Breast epithelium (tissue), 4 donors: ENCODE data around the gene OSTM1. TPM values are rescaled to one million over a fixed set of nuclear protein-coding genes. Genes with fewer than 3 reads are reported as not detected.

Experiments
- DNase-seq, 2 donors: peaks; one replicate each; pipeline ENCODE4 v3.0.0-alpha.2; 2019; ENCODE audit warnings: low spot score in 2 of 2
- H3K27ac ChIP-seq, 2 donors: fragments of 200-600 bp; sonication (generic) in 1 of 2; one replicate each; pipeline ENCODE4 v1.5.1; 2016 to 2019; ENCODE audit warnings: mild to moderate bottlenecking in 1 of 2
- H3K27me3 ChIP-seq, 2 donors: fragments of 200-600 bp; sonication (generic) in 1 of 2; one replicate each; pipeline versions ENCODE4 v1.5.1 to v1.6.0; 2017 to 2019; ENCODE audit warnings: control low read depth in 1 of 2, mild to moderate bottlenecking in 1 of 2
- H3K36me3 ChIP-seq: fragments of 200-600 bp; one replicate; pipeline ENCODE4 v1.5.1; 2019
- H3K4me1 ChIP-seq, 2 donors: fragments of 200-600 bp; sonication (generic); one replicate each; pipeline ENCODE4 v1.5.1; 2016 to 2019; ENCODE audit warnings: control low read depth in 1 of 2
- H3K4me3 ChIP-seq, 3 donors: fragments of 200-600 bp; sonication (generic); 1 replicate in 2 of 3; 2 replicates in 1 of 3; pipeline ENCODE4 v1.5.1; 2016 to 2019; ENCODE audit warnings: mild to moderate bottlenecking in 3 of 3, moderate library complexity in 2 of 3
- H3K9me3 ChIP-seq, 2 donors: fragments of 200-600 bp; sonication (generic) in 1 of 2; one replicate each; pipeline ENCODE4 v1.5.1; 2016 to 2019; ENCODE audit warnings: control low read depth in 1 of 2
- CTCF ChIP-seq, 3 donors: fragments of 450-650 bp; IDR thresholded peaks; one replicate each; pipeline ENCODE4 v1.5.1; 2016 to 2017; ENCODE audit warnings: antibody characterized with exemption in 3 of 3, mild to moderate bottlenecking in 3 of 3, moderate library complexity in 3 of 3
- POLR2A ChIP-seq: fragments of 450-650 bp; IDR thresholded peaks from one replicate; pipeline ENCODE4 v1.6.1; 2016; ENCODE audit warnings: antibody characterized with exemption, mild to moderate bottlenecking, moderate library complexity
- POLR2AphosphoS5 ChIP-seq, 3 donors: sonication (generic); formaldehyde crosslinking; IDR thresholded peaks; one replicate each; pipeline ENCODE4 v1.6.1; 2017; ENCODE audit warnings: antibody characterized with exemption in 3 of 3
- intact Hi-C: fragments of 100-400 bp; cut with DNase I; formaldehyde crosslinking; loops from one replicate; pipeline ENCODE4 v1.15.1; 2023; ENCODE audit warnings: low total_unique reads
- total RNA-seq, 3 donors: library from RNA; depleted of rRNA; stranded (reverse); fragments of >200 nt; gene quantifications; one replicate each; pipeline ENCODE4 v1.1.0, GENCODE V29; 2016

The OSTM1 gene
- total RNA-seq, 3 donors from 2014 or later, result 27.1 to 75.2 (median 36.7) TPM

- Histone ChIP-seq H3K4me1 (peaks cover 0 to 5% of the 10 kb centered on the region in 2 donors), H3K36me3 (no peaks in the 10 kb centered on the region), H3K27ac (no peak overlapping the region), H3K4me3 (peak overlapping the region in 2 of 3 donors; percentile 67 to 87), H3K27me3 (peaks cover 0 to 41% of the 10 kb centered on the region in 2 donors), H3K9me3 (no peaks in the 10 kb centered on the region)
- intact Hi-C loops, result loop anchor here (10.0 kb wide), 1 partner anchor 418 kb away; no protein-coding TSS in a partner anchor
- no peak for DNase-seq
- TF ChIP-seq POLR2AphosphoS5 (IDR thresholded peaks at IDR 0.05) (no peak), CTCF (IDR thresholded peaks at IDR 0.05) (no peak), POLR2A (no peak)
Measured at GRCh38 chr6:108116546-108117426, 42.2 kb upstream of the OSTM1 start.

DNA sequence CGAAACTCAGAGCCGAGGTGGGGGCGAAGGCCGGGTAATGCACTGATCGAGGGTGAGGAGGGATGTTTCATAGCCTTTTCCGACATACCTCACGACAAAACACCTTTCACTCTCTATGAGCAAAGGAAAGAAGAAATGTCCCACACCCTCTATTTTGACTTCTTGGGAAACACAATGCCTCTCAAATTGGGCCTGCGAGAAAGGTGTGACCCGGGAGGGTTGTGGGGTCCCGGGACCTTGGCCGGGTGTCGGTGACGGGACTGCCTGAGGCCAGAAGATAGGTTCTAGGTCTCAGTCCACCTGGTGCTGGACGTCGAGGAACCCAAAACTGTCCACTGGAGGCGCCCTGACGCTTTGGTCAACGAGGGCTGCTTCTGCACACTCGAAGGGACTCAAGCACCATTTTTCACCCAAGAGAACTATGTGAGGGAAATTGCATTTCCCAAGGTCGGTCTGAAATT, 41.1 kb upstream of the OSTM1 start:
- Histone ChIP-seq H3K4me3 (peak overlapping the region; percentile 34 to 64 (median 46)), H3K27ac (no peak overlapping the region), H3K9me3 (no peaks in the 10 kb centered on the region), H3K27me3 (peaks cover 0 to 41% of the 10 kb centered on the region in 2 donors), H3K36me3 (no peaks in the 10 kb centered on the region), H3K4me1 (peaks cover 0 to 5% of the 10 kb centered on the region in 2 donors)
- TF ChIP-seq POLR2AphosphoS5 (IDR thresholded peaks at IDR 0.05), result no peak
- TF ChIP-seq POLR2A, result no peak
- no peak for TF ChIP-seq CTCF (IDR thresholded peaks at IDR 0.05)
- intact Hi-C loops, result loop anchor here (10.0 kb wide), 1 partner anchor 419 kb away; no protein-coding TSS in a partner anchor
- no peak for DNase-seq

DNA sequence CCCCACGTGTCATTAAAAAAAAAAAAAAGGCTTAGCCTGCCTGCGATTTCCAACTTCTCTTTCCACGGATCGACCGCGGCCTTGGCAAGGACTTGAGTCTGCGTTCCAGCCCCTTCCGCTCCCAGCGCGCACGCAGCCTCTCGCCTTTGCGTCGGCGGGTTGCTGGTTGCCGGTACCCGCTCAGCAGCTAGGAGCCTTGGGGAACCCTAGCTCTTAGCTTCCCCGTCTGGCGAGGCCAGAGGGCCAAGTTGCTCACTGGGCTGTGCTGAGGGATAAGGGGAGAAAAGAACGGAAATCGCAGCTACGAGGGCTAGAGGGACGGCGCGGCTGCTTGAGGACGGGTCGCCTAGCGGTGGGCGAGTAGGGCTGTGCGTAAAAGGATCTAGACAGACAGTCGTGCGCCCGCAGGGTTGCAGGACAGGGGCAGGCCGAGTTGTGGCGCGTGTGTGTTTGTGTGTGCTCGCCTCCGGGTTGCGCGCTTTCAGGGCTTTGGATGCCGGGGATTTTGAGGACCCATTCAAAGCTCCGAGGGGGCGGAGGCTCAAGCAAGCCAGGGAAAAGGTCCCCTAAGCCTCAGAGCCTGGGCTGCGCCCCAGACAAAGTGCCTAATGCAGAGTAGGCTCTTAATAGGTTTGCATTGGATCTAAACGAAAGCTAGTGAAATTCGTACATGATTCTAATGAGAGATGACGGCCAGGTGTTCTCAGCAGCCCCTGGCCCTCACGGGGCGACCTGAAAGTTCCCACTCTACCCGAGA, 40.5 kb upstream of the OSTM1 start:
- no peaks in the 10 kb centered on the region for H3K36me3 ChIP-seq
- peak overlapping the region; percentile 34 to 64 (median 46) for H3K4me3 ChIP-seq
- H3K27ac ChIP-seq, result no peak overlapping the region
- DNase-seq, result no peak
- H3K9me3 ChIP-seq, result no peaks in the 10 kb centered on the region
- H3K4me1 ChIP-seq, result peaks cover 0 to 5% of the 10 kb centered on the region in 2 donors
- peak in 1 of 3 donors; percentile 19 for TF ChIP-seq CTCF (IDR thresholded peaks at IDR 0.05)
- no peak for TF ChIP-seq POLR2AphosphoS5 (IDR thresholded peaks at IDR 0.05)
- no peak for TF ChIP-seq POLR2A
- peaks cover 0 to 41% of the 10 kb centered on the region in 2 donors for H3K27me3 ChIP-seq
- intact Hi-C loops, result loop anchor here (10.0 kb wide), 1 partner anchor 420 kb away; no protein-coding TSS in a partner anchor

DNA sequence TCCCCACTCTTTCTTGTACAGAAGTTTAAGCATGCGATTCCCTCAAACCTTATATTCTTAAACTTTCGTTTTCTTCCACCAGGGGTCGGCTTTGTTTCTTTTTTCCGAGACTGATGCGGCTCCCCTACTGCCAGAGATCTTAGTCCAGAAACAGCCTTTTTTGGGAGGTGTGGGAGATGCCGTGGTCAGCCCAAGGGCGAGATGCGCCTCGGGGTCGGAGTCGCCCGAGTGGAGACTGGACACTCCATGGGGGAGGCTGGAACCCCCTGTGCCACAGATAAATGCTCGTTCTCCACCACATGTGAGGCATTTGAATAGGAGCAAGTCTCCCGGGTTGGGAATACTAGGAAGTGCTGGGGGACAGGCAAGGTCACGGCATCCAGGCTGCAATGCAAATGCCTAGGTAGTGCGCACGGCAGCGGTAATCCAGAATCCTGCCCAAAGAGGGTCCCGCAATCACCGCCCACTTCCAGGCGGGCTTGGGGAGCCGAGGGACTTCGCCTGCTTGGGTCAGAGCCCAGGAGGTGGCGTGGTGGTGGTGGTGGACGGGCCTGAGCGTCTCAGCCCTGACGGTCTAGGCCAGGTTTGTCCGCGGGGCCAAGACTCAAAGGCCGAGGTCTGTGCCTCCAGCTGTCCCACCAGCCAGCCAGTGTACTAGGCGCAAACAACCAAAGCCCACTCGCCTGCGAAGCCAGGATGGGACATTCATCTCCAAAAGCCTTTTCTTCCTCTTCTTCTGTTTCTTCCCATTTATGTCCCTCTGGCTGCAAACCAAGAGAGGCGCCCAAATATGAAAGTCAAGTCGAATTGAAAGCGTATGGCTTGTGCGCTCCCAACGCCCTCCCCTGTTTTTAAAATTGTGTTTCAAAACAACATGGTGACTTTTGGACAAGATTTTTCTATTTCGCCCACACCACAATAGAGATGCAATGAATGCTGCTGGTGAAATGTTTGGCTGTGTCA, 39.3 kb upstream of the OSTM1 start:
- no peak for TF ChIP-seq POLR2A
- TF ChIP-seq POLR2AphosphoS5 (IDR thresholded peaks at IDR 0.05), result no peak
- peak; percentile 49 to 63 (median 58) for TF ChIP-seq CTCF (IDR thresholded peaks at IDR 0.05)
- Histone ChIP-seq H3K4me3 (peak overlapping the region in 2 of 3 donors; percentile 19 to 53), H3K9me3 (no peaks in the 10 kb centered on the region), H3K36me3 (no peaks in the 10 kb centered on the region), H3K27me3 (peaks cover 0 to 32% of the 10 kb centered on the region in 2 donors), H3K4me1 (no peaks in the 10 kb centered on the region), H3K27ac (no peak overlapping the region)
- DNase-seq, result no peak
- intact Hi-C loops, result loop anchor here (10.0 kb wide), 1 partner anchor 421 kb away; no protein-coding TSS in a partner anchor
